ENCODE measurements around the gene IL17RB.

The IL17RB gene

GRCh38 chr3:53821631-53822121, 24.7 kb upstream of the IL17RB start:
- ChIA-PET CTCF (no interaction called here), POLR2A (no interaction called here)
- DNase-seq (ENCODE audit: extremely low spot score) = no peak
- TF ChIP-seq HDGF (IDR thresholded peaks at IDR 0.05; ENCODE audit: borderline replicate concordance) (no peak), ARNT (IDR thresholded peaks at IDR 0.05) (no peak), PKNOX1 (IDR thresholded peaks at IDR 0.05) (no peak), TARDBP (IDR thresholded peaks at IDR 0.05) (no peak), NFRKB (IDR thresholded peaks at IDR 0.05) (no peak), SUZ12 (IDR thresholded peaks at IDR 0.05) (no peak), FOXA1 (IDR thresholded peaks at IDR 0.05) (no peak), ELF4 (IDR thresholded peaks at IDR 0.05) (no peak), BHLHE40 (IDR thresholded peaks at IDR 0.05; ENCODE audit: borderline replicate concordance) (no peak), LEF1 (IDR thresholded peaks at IDR 0.05; ENCODE audit: borderline replicate concordance) (no peak), CTBP1 (IDR thresholded peaks at IDR 0.05; ENCODE audit: borderline replicate concordance) (no peak), FOXM1 (IDR thresholded peaks at IDR 0.05; ENCODE audit: borderline replicate concordance) (no peak), ZNF384 (IDR thresholded peaks at IDR 0.05) (no peak), FOXK2 (IDR thresholded peaks at IDR 0.05) (no peak), L3MBTL2 (conservative IDR thresholded peaks at IDR 0.05) (no peak), SP1 (IDR thresholded peaks at IDR 0.05) (no peak)

GRCh38 chr3:53822331-53822741, 24.0 kb upstream of the IL17RB start:
- DNase-seq (ENCODE audit: extremely low spot score) = no peak
- CTCF ChIA-PET = no interaction called here
- TF ChIP-seq LEF1 (IDR thresholded peaks at IDR 0.05; ENCODE audit: borderline replicate concordance) (no peak), SUZ12 (IDR thresholded peaks at IDR 0.05) (no peak), ZNF384 (IDR thresholded peaks at IDR 0.05) (no peak), CTBP1 (IDR thresholded peaks at IDR 0.05; ENCODE audit: borderline replicate concordance) (no peak), TARDBP (IDR thresholded peaks at IDR 0.05) (no peak), BHLHE40 (IDR thresholded peaks at IDR 0.05; ENCODE audit: borderline replicate concordance) (no peak), PKNOX1 (IDR thresholded peaks at IDR 0.05) (no peak), FOXM1 (IDR thresholded peaks at IDR 0.05; ENCODE audit: borderline replicate concordance) (no peak), FOXK2 (IDR thresholded peaks at IDR 0.05) (no peak), SP1 (IDR thresholded peaks at IDR 0.05) (no peak), ELF4 (IDR thresholded peaks at IDR 0.05) (no peak), L3MBTL2 (conservative IDR thresholded peaks at IDR 0.05) (no peak), ARNT (IDR thresholded peaks at IDR 0.05) (no peak), NFRKB (IDR thresholded peaks at IDR 0.05) (no peak)
- POLR2A ChIA-PET = no interaction called here

- POLR2A ChIA-PET = no interaction called here
- no peak for TF ChIP-seq SP1 (IDR thresholded peaks at IDR 0.05)
- no peak for TF ChIP-seq LEF1 (IDR thresholded peaks at IDR 0.05; ENCODE audit: borderline replicate concordance)
- no peak for TF ChIP-seq CTBP1 (IDR thresholded peaks at IDR 0.05; ENCODE audit: borderline replicate concordance)
- no peak for TF ChIP-seq HDGF (IDR thresholded peaks at IDR 0.05; ENCODE audit: borderline replicate concordance)
- CTCF ChIA-PET = no interaction called here
- no peak for DNase-seq (ENCODE audit: extremely low spot score)
These were observed 23.1 kb upstream of the IL17RB start for GRCh38 chr3:53823026-53823955.

GRCh38 chr3:53823956-53824657, 22.3 kb upstream of the IL17RB start:
- TF ChIP-seq FOXM1 (IDR thresholded peaks at IDR 0.05; ENCODE audit: borderline replicate concordance) (no peak), TARDBP (IDR thresholded peaks at IDR 0.05) (no peak)
- no peak for DNase-seq (ENCODE audit: extremely low spot score)
- ChIA-PET CTCF (no interaction called here), POLR2A (no interaction called here)

GRCh38 chr3:53824795-53825194, 21.6 kb upstream of the IL17RB start:
- ChIA-PET CTCF (no interaction called here), POLR2A (no interaction called here)
- DNase-seq (ENCODE audit: extremely low spot score) = no peak
- TF ChIP-seq FOXA1 (IDR thresholded peaks at IDR 0.05) (no peak), L3MBTL2 (conservative IDR thresholded peaks at IDR 0.05) (no peak), SP1 (IDR thresholded peaks at IDR 0.05) (no peak), ELF4 (IDR thresholded peaks at IDR 0.05) (no peak), HDGF (IDR thresholded peaks at IDR 0.05; ENCODE audit: borderline replicate concordance) (no peak), PKNOX1 (IDR thresholded peaks at IDR 0.05) (no peak), LEF1 (IDR thresholded peaks at IDR 0.05; ENCODE audit: borderline replicate concordance) (no peak), TARDBP (IDR thresholded peaks at IDR 0.05) (no peak), NFRKB (IDR thresholded peaks at IDR 0.05) (no peak), SUZ12 (IDR thresholded peaks at IDR 0.05) (no peak), BHLHE40 (IDR thresholded peaks at IDR 0.05; ENCODE audit: borderline replicate concordance) (no peak), CTBP1 (IDR thresholded peaks at IDR 0.05; ENCODE audit: borderline replicate concordance) (no peak), ZNF384 (IDR thresholded peaks at IDR 0.05) (no peak), FOXK2 (IDR thresholded peaks at IDR 0.05) (no peak), ARNT (IDR thresholded peaks at IDR 0.05) (no peak), FOXM1 (IDR thresholded peaks at IDR 0.05; ENCODE audit: borderline replicate concordance) (no peak)

Data from HEK293T (cell line).